Measurements from ENCODE around the gene REV1. TPM values are rescaled to one million over a fixed set of nuclear protein-coding genes. Genes with fewer than 3 reads are reported as not detected.

REV1 gene
- total RNA-seq, 2 experiments from 2014 or later = 34.3 to 35.2 TPM

GRCh38 chr2:99495115-99495860, 5.5 kb upstream of the REV1 start:
- no peak overlapping the region for H3K27ac Mint-ChIP-seq
- DNase-seq = no peak
- H3K36me3 Mint-ChIP-seq = peaks cover 7% of the 10 kb centered on the region
- peaks cover 1% of the 10 kb centered on the region for H3K9me3 Mint-ChIP-seq
- H3K4me1 Mint-ChIP-seq = peaks cover 31% of the 10 kb centered on the region
- H3K27me3 Mint-ChIP-seq = peaks cover 13% of the 10 kb centered on the region
- no peak overlapping the region for H3K4me3 Mint-ChIP-seq

GRCh38 chr2:99492721-99493120, 2.9 kb upstream of the REV1 start:
- Mint-ChIP-seq H3K27me3 (no peaks in the 10 kb centered on the region), H3K4me3 (no peak overlapping the region), H3K36me3 (peaks cover 15% of the 10 kb centered on the region), H3K9me3 (no peaks in the 10 kb centered on the region), H3K27ac (peak overlapping the region; percentile 36), H3K4me1 (peaks cover 26% of the 10 kb centered on the region)
- no peak for DNase-seq

GRCh38 chr2:99490623-99491461, 1.0 kb upstream of the REV1 start:
- peak overlapping the region; percentile 88 for H3K4me3 Mint-ChIP-seq
- DNase-seq = no peak
- peaks cover 21% of the 10 kb centered on the region for H3K36me3 Mint-ChIP-seq
- no peaks in the 10 kb centered on the region for H3K27me3 Mint-ChIP-seq
- peak overlapping the region; percentile 94 for H3K27ac Mint-ChIP-seq
- no peaks in the 10 kb centered on the region for H3K9me3 Mint-ChIP-seq
- peaks cover 31% of the 10 kb centered on the region for H3K4me1 Mint-ChIP-seq

GRCh38 chr2:99489063-99489760, 605 bp downstream of the REV1 start:
- H3K4me3 Mint-ChIP-seq = peak overlapping the region; percentile 97
- DNase-seq = peak; percentile 52
- H3K27me3 Mint-ChIP-seq = no peaks in the 10 kb centered on the region
- peak overlapping the region; percentile 95 for H3K27ac Mint-ChIP-seq
- H3K4me1 Mint-ChIP-seq = peaks cover 43% of the 10 kb centered on the region
- no peaks in the 10 kb centered on the region for H3K9me3 Mint-ChIP-seq
- H3K36me3 Mint-ChIP-seq = peaks cover 23% of the 10 kb centered on the region

- peak overlapping the region; percentile 97 for H3K4me3 Mint-ChIP-seq
- no peak for DNase-seq
- peak overlapping the region; percentile 95 for H3K27ac Mint-ChIP-seq
- no peaks in the 10 kb centered on the region for H3K9me3 Mint-ChIP-seq
- peaks cover 47% of the 10 kb centered on the region for H3K4me1 Mint-ChIP-seq
- no peaks in the 10 kb centered on the region for H3K27me3 Mint-ChIP-seq
- H3K36me3 Mint-ChIP-seq = peaks cover 24% of the 10 kb centered on the region
Observed at GRCh38 chr2:99488539-99489062, 1.2 kb downstream of the REV1 start.

GRCh38 chr2:99487906-99488305, 1.9 kb downstream of the REV1 start:
- Mint-ChIP-seq H3K27ac (no peak overlapping the region), H3K4me3 (peak overlapping the region; percentile 97), H3K4me1 (peaks cover 49% of the 10 kb centered on the region)

GRCh38 chr2:99485824-99486223, 4.0 kb downstream of the REV1 start:
- H3K4me1 Mint-ChIP-seq = peaks cover 57% of the 10 kb centered on the region
- H3K9me3 Mint-ChIP-seq = no peaks in the 10 kb centered on the region
- H3K4me3 Mint-ChIP-seq = peak overlapping the region; percentile 72
- no peaks in the 10 kb centered on the region for H3K27me3 Mint-ChIP-seq
- no peak for DNase-seq
- H3K36me3 Mint-ChIP-seq = peaks cover 35% of the 10 kb centered on the region
- H3K27ac Mint-ChIP-seq = no peak overlapping the region

More at GRCh38 chr2:99487906-99488305, 1.9 kb downstream of the REV1 start:
- Mint-ChIP-seq H3K27me3 (no peaks in the 10 kb centered on the region), H3K36me3 (peaks cover 24% of the 10 kb centered on the region), H3K9me3 (no peaks in the 10 kb centered on the region)
- DNase-seq = no peak

- no peak for DNase-seq
- Mint-ChIP-seq H3K27ac (no peak overlapping the region), H3K4me1 (peaks cover 56% of the 10 kb centered on the region), H3K4me3 (peak overlapping the region; percentile 34), H3K27me3 (no peaks in the 10 kb centered on the region), H3K9me3 (no peaks in the 10 kb centered on the region), H3K36me3 (peaks cover 35% of the 10 kb centered on the region)
Observed at GRCh38 chr2:99485411-99485810, 4.4 kb downstream of the REV1 start.

GRCh38 chr2:99484205-99484604, 5.6 kb downstream of the REV1 start:
- H3K4me3 Mint-ChIP-seq = no peak overlapping the region
- no peaks in the 10 kb centered on the region for H3K27me3 Mint-ChIP-seq
- no peak overlapping the region for H3K27ac Mint-ChIP-seq
- no peak for DNase-seq
- peaks cover 61% of the 10 kb centered on the region for H3K4me1 Mint-ChIP-seq
- no peaks in the 10 kb centered on the region for H3K9me3 Mint-ChIP-seq
- H3K36me3 Mint-ChIP-seq = peaks cover 35% of the 10 kb centered on the region

GRCh38 chr2:99481941-99482340, 7.9 kb downstream of the REV1 start:
- Mint-ChIP-seq H3K27me3 (no peaks in the 10 kb centered on the region), H3K27ac (peak overlapping the region; percentile 20), H3K4me3 (no peak overlapping the region), H3K4me1 (peaks cover 67% of the 10 kb centered on the region), H3K9me3 (no peaks in the 10 kb centered on the region), H3K36me3 (peaks cover 26% of the 10 kb centered on the region)
- DNase-seq = no peak

GRCh38 chr2:99481527-99481926, 8.3 kb downstream of the REV1 start:
- DNase-seq = no peak
- no peak overlapping the region for H3K27ac Mint-ChIP-seq

GRCh38 chr2:99480390-99480789, 9.4 kb downstream of the REV1 start:
- no peaks in the 10 kb centered on the region for H3K27me3 Mint-ChIP-seq
- DNase-seq = no peak
- H3K9me3 Mint-ChIP-seq = no peaks in the 10 kb centered on the region
- H3K4me1 Mint-ChIP-seq = peaks cover 58% of the 10 kb centered on the region
- H3K27ac Mint-ChIP-seq = no peak overlapping the region
- no peak overlapping the region for H3K4me3 Mint-ChIP-seq
- H3K36me3 Mint-ChIP-seq = peaks cover 23% of the 10 kb centered on the region

More at GRCh38 chr2:99481527-99481926, 8.3 kb downstream of the REV1 start:
- Mint-ChIP-seq H3K4me1 (peaks cover 67% of the 10 kb centered on the region), H3K9me3 (no peaks in the 10 kb centered on the region), H3K36me3 (peaks cover 26% of the 10 kb centered on the region), H3K27me3 (no peaks in the 10 kb centered on the region), H3K4me3 (no peak overlapping the region)

GRCh38 chr2:99478632-99479031, 11.2 kb downstream of the REV1 start:
- H3K9me3 Mint-ChIP-seq = no peaks in the 10 kb centered on the region
- no peak overlapping the region for H3K27ac Mint-ChIP-seq
- no peak overlapping the region for H3K4me3 Mint-ChIP-seq
- DNase-seq = no peak
- peaks cover 23% of the 10 kb centered on the region for H3K36me3 Mint-ChIP-seq
- no peaks in the 10 kb centered on the region for H3K27me3 Mint-ChIP-seq
- peaks cover 59% of the 10 kb centered on the region for H3K4me1 Mint-ChIP-seq

GRCh38 chr2:99477054-99477453, 12.8 kb downstream of the REV1 start:
- no peak overlapping the region for H3K27ac Mint-ChIP-seq
- H3K36me3 Mint-ChIP-seq = peaks cover 24% of the 10 kb centered on the region
- H3K27me3 Mint-ChIP-seq = no peaks in the 10 kb centered on the region
- H3K4me3 Mint-ChIP-seq = no peak overlapping the region
- no peaks in the 10 kb centered on the region for H3K9me3 Mint-ChIP-seq
- DNase-seq = no peak
- peaks cover 55% of the 10 kb centered on the region for H3K4me1 Mint-ChIP-seq

GRCh38 chr2:99476629-99477028, 13.2 kb downstream of the REV1 start:
- H3K27me3 Mint-ChIP-seq = no peaks in the 10 kb centered on the region
- peaks cover under 1% of the 10 kb centered on the region for H3K9me3 Mint-ChIP-seq
- DNase-seq = no peak
- peaks cover 51% of the 10 kb centered on the region for H3K4me1 Mint-ChIP-seq
- no peak overlapping the region for H3K4me3 Mint-ChIP-seq
- H3K36me3 Mint-ChIP-seq = peaks cover 23% of the 10 kb centered on the region
- no peak overlapping the region for H3K27ac Mint-ChIP-seq

All from activated naive CD8-positive, alpha-beta T cell treated with anti-CD3 and anti-CD28 coated beads for 36 hours (primary cell).